Measurements from ENCODE around the gene LYVE1. TPM values are rescaled to one million over a fixed set of nuclear protein-coding genes. Genes with fewer than 3 reads are reported as not detected.
"Not testable (repeated sequence)": the region's sequence is repeated elsewhere in the genome, so short reads cannot be mapped to it uniquely, and the experiment has no call there.

Gene LYVE1
- 352 TPM for total RNA-seq
- long read RNA-seq, transcript LYVE1-201 (6 exons, 3,273 nt), result major isoform, 102 of 176 reads
- long read RNA-seq, partial matches to known transcripts, result 53 of 176 reads
- long read RNA-seq, other reads (novel, unspliced or antisense), result 21 of 176 reads

- DNase-seq (ENCODE audit: low spot score), result no peak
These were observed at the start of gene LYVE1 for GRCh38 chr11:10568486-10568941. Gene LYVE1 (minus strand): TSS chr11:10568665. CDS start chr11:10568532, 133 bp downstream.

GRCh38 chr11:10617551-10617950, 49.1 kb upstream of the LYVE1 start:
- no peak for DNase-seq (ENCODE audit: low spot score)

GRCh38 chr11:10611979-10612862, 43.8 kb upstream of the LYVE1 start:
- DNase-seq (ENCODE audit: low spot score), result no peak

GRCh38 chr11:10609636-10610035, 41.2 kb upstream of the LYVE1 start:
- no peak for DNase-seq (ENCODE audit: low spot score)

- no peak for DNase-seq (ENCODE audit: low spot score)
These were observed 40.1 kb upstream of the LYVE1 start for GRCh38 chr11:10608584-10608983.

- DNase-seq (ENCODE audit: low spot score), result no peak
These were observed 39.1 kb upstream of the LYVE1 start for GRCh38 chr11:10607462-10608132.

- DNase-seq (ENCODE audit: low spot score), result no peak
These were observed 38.2 kb upstream of the LYVE1 start for GRCh38 chr11:10606536-10607208.

- DNase-seq (ENCODE audit: low spot score), result no peak
These were observed 37.5 kb upstream of the LYVE1 start for GRCh38 chr11:10605941-10606381.

GRCh38 chr11:10604798-10605197, 36.3 kb upstream of the LYVE1 start:
- no peak for DNase-seq (ENCODE audit: low spot score)

GRCh38 chr11:10604340-10604748, 35.9 kb upstream of the LYVE1 start:
- no peak for DNase-seq (ENCODE audit: low spot score)

- DNase-seq (ENCODE audit: low spot score), result no peak
These were observed 35.3 kb upstream of the LYVE1 start for GRCh38 chr11:10603721-10604297.

GRCh38 chr11:10602945-10603344, 34.5 kb upstream of the LYVE1 start:
- DNase-seq (ENCODE audit: low spot score), result no peak

- DNase-seq (ENCODE audit: low spot score), result no peak
These were observed 33.9 kb upstream of the LYVE1 start for GRCh38 chr11:10602366-10602765.

- DNase-seq (ENCODE audit: low spot score), result no peak
These were observed 33.4 kb upstream of the LYVE1 start for GRCh38 chr11:10601837-10602236.

GRCh38 chr11:10600570-10601248, 32.2 kb upstream of the LYVE1 start:
- DNase-seq (ENCODE audit: low spot score), result no peak

- no peak for DNase-seq (ENCODE audit: low spot score)
These were observed 31.1 kb upstream of the LYVE1 start for GRCh38 chr11:10599388-10600175.

GRCh38 chr11:10598816-10599215, 30.4 kb upstream of the LYVE1 start:
- no peak for DNase-seq (ENCODE audit: low spot score)

GRCh38 chr11:10597877-10598351, 29.4 kb upstream of the LYVE1 start:
- no peak for DNase-seq (ENCODE audit: low spot score)

- DNase-seq (ENCODE audit: low spot score), result not testable (repeated sequence)
These were observed 27.4 kb upstream of the LYVE1 start for GRCh38 chr11:10595840-10596239.

- DNase-seq (ENCODE audit: low spot score), result no peak
These were observed 25.9 kb upstream of the LYVE1 start for GRCh38 chr11:10594407-10594806.

All from mesenteric fat pad (tissue), 1 donor.